Daoy (cell line): ENCODE measurements around the gene LARGE1. TPM values are rescaled to one million over a fixed set of nuclear protein-coding genes. Genes with fewer than 3 reads are reported as not detected.
A peak's percentile ranks its signal among the peaks of the same experiment; 100 is the strongest.
"Not testable (repeated sequence)": the region's sequence is repeated elsewhere in the genome, so short reads cannot be mapped to it uniquely, and the experiment has no call there.

Experiments used
- DNase-seq: peaks from one replicate; pipeline ENCODE4 v3.0.0-alpha.2; 2015; ENCODE audit warnings: low read depth
- total RNA-seq: library from RNA; depleted of rRNA; stranded (reverse); fragments of >200 nt; shearing (Covaris generic); gene quantifications from 2 replicates; pipeline ENCODE4 v1.2.3, GENCODE V29; 2014

LARGE1 gene
- total RNA-seq, 1 experiment from 2014 or later, result 9.1 TPM

- not testable (repeated sequence) for DNase-seq
Observed at GRCh38 chr22:33363256-33363655, 557.0 kb downstream of the LARGE1 start.

- DNase-seq, result no peak
Observed at GRCh38 chr22:33362702-33363101, 557.6 kb downstream of the LARGE1 start.

GRCh38 chr22:33361581-33361980 is 558.7 kb downstream of the LARGE1 start:
- DNase-seq, result peak; percentile 11

- no peak for DNase-seq
Observed at GRCh38 chr22:33357981-33358399, 562.3 kb downstream of the LARGE1 start.

GRCh38 chr22:33354928-33355327 is 565.3 kb downstream of the LARGE1 start:
- DNase-seq, result no peak

GRCh38 chr22:33353502-33353901 is 566.8 kb downstream of the LARGE1 start:
- DNase-seq, result no peak

GRCh38 chr22:33352768-33353167 is 567.5 kb downstream of the LARGE1 start:
- no peak for DNase-seq

GRCh38 chr22:33350961-33351360 is 569.3 kb downstream of the LARGE1 start:
- no peak for DNase-seq

- DNase-seq, result no peak
Observed at GRCh38 chr22:33350491-33350890, 569.8 kb downstream of the LARGE1 start.

- DNase-seq, result no peak
Observed at GRCh38 chr22:33347002-33347401, 573.3 kb downstream of the LARGE1 start.

- DNase-seq, result no peak
Observed at GRCh38 chr22:33341611-33342010, 578.7 kb downstream of the LARGE1 start.

- DNase-seq, result no peak
Observed at GRCh38 chr22:33337524-33337923, 582.8 kb downstream of the LARGE1 start.

- no peak for DNase-seq
Observed at GRCh38 chr22:33335611-33336279, 584.5 kb downstream of the LARGE1 start.

GRCh38 chr22:33332538-33332937 is 587.7 kb downstream of the LARGE1 start:
- no peak for DNase-seq

- no peak for DNase-seq
Observed at GRCh38 chr22:33331017-33331416, 589.3 kb downstream of the LARGE1 start.

GRCh38 chr22:33330534-33330933 is 589.7 kb downstream of the LARGE1 start:
- no peak for DNase-seq

GRCh38 chr22:33329398-33329797 is 590.9 kb downstream of the LARGE1 start:
- DNase-seq, result no peak

- DNase-seq, result peak; percentile 85
Observed at GRCh38 chr22:33328789-33329296, 591.4 kb downstream of the LARGE1 start.

- peak; percentile 41 for DNase-seq
Observed at GRCh38 chr22:33327348-33327860, 592.9 kb downstream of the LARGE1 start.

GRCh38 chr22:33326540-33327295 is 593.6 kb downstream of the LARGE1 start:
- DNase-seq, result no peak

GRCh38 chr22:33325232-33326004 is 594.9 kb downstream of the LARGE1 start:
- no peak for DNase-seq

GRCh38 chr22:33324228-33324627 is 596.0 kb downstream of the LARGE1 start:
- no peak for DNase-seq
